Cortex of kidney (tissue), 1 donor: Measurements from ENCODE around the gene SLIT3.

ENCODE experiments used
- DNase-seq: peaks from one replicate; lab custom pipeline; 2025; lab: John Stamatoyannopoulos, UW

SLIT3 gene

DNA sequence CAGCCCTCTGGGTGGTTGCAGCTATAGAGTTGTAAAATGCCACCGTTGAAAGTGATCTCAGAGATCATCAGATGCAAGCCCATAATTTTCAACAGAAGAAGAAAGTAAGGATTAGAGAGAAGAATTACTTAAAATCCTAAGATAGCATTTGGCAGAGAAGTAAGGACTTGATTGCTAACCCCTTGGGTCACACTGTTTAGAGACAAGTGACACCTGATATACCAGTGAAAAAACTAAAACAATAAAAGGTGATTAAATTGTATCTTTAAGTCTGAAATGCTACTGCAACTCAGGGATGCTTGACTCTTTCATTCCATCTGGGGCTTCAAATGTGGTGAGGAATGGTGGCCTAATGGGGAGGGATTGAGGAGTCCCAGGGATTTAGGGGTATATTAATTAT is 440.9 kb downstream of the SLIT3 start:
- no peak for DNase-seq

GRCh38 chr5:168859471-168859870 is 441.5 kb downstream of the SLIT3 start:
- DNase-seq: no peak

GRCh38 chr5:168858994-168859393 is 441.9 kb downstream of the SLIT3 start:
- DNase-seq: no peak

GRCh38 chr5:168858371-168858770 is 442.6 kb downstream of the SLIT3 start:
- DNase-seq: no peak

GRCh38 chr5:168853972-168854371 is 447.0 kb downstream of the SLIT3 start:
- no peak for DNase-seq

- DNase-seq: no peak
Measured at GRCh38 chr5:168852329-168852728, 448.6 kb downstream of the SLIT3 start.

GRCh38 chr5:168851902-168852321 is 449.0 kb downstream of the SLIT3 start:
- no peak for DNase-seq

GRCh38 chr5:168850683-168851082 is 450.3 kb downstream of the SLIT3 start:
- DNase-seq: no peak

GRCh38 chr5:168848569-168848968 is 452.4 kb downstream of the SLIT3 start:
- no peak for DNase-seq

DNA sequence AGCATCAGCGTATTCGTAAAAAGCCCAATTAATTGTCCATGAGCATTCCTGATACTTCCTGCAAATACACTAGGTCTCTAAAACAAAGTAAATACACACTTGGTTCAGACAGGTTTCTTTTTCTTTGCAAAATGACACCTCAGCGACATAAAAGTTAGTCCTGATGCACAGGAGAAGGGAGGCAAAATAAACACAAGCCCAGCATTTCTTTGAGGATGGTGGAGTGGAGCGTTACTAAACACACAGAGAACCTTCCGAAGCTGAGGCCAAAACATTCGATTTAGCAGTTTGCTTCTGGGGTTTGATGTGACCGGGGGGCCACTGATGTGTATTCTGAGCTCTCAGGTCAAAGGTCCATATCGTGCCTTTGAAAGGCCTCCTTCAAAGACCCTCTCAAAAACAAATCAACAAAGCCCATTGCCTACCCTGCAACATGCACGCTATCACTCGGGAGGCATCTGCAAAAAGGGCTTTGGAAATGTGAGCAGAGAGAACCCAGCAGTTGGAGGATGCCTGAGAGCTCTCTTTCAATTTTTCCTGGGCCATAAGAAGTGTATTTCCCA is 453.3 kb downstream of the SLIT3 start:
- no peak for DNase-seq

DNA sequence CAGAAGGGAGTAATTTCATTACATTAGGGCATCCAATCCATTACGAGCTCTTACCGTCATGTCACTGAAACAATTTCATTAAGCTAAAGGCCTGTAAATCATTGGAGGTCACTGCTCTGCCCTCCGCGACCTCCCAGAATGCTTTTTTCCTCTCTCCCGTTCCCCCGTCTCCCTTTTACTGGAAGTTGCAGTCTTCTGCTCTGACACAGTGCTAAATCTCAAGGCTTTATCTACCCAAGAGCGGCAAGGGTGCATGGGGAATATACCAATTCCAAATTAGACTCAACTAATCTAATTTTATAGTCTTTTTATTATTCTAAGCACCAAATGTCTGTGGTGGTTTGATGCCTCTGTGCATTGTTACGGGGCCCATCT is 456.0 kb downstream of the SLIT3 start:
- DNase-seq: no peak

- DNase-seq: no peak
Measured at GRCh38 chr5:168844016-168844921, 456.7 kb downstream of the SLIT3 start.

DNA sequence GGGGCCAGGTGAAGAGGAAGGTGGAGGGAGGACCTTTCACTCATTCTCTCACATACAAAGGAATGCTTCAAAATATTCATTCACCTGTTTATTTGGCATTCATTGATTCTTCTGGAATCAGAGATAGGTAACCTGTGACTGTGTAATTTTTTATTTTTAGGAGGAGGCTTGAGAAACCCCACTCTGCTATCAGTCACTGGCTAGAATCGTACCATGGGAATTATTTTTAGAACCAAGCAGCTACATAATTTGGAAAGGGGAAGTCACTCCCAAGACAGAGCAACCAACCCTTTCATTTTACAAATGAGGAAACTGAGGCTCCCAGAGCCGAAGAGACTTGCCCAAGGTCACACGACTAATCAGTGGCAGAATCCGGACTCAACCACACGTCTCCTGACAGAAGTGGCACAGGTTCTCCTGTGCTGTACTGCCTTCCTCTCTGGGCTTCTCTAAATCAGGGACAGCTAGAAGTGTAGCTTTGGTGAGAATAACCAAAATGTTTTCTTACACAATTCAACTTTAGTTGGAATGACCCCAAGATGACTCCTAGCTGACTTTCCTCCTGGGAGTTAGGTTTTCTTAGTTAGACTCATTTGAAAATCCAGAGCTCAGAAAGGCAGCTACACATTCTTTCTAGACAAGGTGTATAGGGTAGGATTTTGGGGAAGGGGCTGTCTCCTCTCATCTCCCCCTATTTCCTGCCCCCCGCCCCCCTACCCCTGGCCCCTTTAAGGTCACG is 457.5 kb downstream of the SLIT3 start:
- no peak for DNase-seq

GRCh38 chr5:168842571-168843205 is 458.3 kb downstream of the SLIT3 start:
- DNase-seq: no peak

DNA sequence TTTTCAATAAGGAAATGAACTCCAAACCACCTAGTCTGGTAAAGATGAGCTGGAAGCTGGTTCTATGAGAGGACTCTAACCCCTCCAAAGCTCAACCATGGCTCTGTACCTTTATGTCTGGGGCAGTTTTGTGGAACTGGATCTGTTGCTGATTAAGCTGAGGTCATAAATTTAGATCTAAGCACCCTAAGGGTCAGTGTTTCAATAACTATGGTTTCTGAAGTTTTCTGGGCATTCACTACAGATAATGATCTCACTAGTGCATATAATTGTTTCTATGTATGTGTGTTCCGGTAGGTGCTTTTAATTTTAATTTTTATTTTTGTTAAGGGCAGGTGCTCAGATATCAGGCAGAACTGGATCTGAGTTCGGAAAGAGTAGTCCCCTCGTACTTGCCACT is 463.1 kb downstream of the SLIT3 start:
- no peak for DNase-seq

DNA sequence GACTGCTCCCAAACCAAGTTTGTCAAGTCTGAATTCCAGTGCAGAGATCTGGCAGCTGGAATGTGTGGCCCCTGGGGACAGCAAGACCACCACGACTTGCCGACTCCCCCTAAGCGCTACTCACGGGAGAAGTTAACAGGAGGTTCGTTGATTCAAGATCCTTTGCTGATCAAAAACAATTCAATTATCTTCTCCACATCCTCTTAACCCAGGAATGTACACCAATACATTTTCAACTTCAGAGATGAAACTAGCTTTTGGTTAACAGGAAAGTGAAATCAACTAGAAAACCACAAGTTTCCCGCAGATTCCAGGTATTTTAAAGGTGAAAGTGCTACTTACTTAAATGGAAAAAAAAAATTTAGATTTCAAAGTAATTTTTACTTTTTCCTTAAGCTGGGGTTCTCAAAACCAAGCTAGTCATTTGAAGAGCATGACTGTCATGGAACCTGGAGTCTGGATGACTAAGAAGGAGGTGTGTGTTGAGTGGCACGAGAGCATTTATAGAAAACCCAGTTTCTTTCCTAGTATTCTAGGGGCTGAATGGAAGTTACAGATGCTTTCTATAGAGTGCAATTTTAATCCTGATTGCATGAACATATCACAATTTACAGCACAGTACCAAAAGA is 464.2 kb downstream of the SLIT3 start:
- no peak for DNase-seq

DNA sequence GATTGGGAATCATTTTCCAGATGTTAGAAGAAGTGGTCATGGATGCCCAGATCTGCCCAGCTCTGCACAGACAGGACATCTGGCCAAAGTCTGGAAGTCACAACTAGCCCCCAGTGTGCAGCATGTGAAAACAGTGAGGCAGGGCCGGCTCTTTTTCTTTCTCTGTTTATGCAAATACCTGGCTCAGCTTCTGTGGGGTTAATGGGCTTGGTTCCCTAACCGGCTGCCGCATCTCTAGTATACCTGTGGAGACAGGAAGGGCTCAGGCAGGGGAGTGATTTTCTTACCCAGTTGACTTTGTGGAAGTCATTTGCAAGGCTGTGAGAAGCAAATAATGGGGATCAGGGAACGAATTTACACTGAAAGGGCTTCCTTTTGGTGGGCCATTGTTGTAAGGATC is 467.0 kb downstream of the SLIT3 start:
- DNase-seq: no peak

GRCh38 chr5:168833383-168833782 is 467.6 kb downstream of the SLIT3 start:
- no peak for DNase-seq

GRCh38 chr5:168832308-168832707 is 468.6 kb downstream of the SLIT3 start:
- no peak for DNase-seq

DNA sequence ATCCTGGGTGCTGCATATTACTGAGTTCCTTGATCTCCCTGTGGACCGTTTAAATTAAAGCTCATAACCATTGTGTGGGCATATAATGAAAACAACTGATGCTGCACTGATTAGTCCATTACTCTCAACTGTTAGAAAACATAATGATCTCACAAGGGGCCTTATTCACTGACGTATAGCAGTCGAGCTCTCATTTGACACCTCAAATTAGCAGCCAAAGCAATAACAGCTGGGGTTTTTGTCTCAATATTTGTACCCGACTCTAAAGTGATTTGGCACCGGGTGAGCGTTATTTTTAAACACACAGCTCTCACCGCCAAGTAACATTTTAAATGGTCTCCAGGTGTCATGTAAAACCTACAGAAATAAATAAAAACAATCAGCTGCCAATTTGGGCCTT is 469.6 kb downstream of the SLIT3 start:
- DNase-seq: no peak

GRCh38 chr5:168830833-168831232 is 470.1 kb downstream of the SLIT3 start:
- no peak for DNase-seq

DNA sequence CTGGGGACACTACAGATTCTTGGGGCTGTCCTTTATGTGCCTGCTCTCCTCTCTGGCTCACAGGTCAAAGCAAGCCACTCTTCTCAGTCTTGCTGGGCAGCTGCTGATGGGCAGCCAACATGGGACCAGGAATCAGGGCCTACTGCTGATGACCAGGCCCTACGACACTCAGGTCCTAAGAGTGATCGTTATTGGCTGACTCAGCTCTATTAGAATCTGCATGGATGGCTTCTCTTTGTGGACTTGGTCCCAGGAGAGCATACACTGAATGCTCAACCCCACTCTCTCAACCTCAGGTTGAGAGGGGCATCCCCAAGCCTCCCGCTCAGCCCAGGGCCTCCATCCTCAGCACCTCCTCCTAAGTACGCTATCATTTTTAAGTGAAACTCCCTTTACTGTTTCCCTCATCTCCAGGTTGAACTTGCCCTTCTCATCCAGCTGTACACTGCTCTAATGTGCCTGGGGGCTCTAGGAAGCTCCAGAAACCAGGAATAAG is 471.0 kb downstream of the SLIT3 start:
- DNase-seq: no peak
